GM21447 (cell line): ENCODE results near the gene DGKD.

Source experiments
- ATAC-seq: cut with Tn5 transposase; IDR thresholded peaks from one replicate; pipeline ENCODE4 v1.9.1; 2021; ENCODE audit not compliant: unreplicated experiment

Gene DGKD

DNA sequence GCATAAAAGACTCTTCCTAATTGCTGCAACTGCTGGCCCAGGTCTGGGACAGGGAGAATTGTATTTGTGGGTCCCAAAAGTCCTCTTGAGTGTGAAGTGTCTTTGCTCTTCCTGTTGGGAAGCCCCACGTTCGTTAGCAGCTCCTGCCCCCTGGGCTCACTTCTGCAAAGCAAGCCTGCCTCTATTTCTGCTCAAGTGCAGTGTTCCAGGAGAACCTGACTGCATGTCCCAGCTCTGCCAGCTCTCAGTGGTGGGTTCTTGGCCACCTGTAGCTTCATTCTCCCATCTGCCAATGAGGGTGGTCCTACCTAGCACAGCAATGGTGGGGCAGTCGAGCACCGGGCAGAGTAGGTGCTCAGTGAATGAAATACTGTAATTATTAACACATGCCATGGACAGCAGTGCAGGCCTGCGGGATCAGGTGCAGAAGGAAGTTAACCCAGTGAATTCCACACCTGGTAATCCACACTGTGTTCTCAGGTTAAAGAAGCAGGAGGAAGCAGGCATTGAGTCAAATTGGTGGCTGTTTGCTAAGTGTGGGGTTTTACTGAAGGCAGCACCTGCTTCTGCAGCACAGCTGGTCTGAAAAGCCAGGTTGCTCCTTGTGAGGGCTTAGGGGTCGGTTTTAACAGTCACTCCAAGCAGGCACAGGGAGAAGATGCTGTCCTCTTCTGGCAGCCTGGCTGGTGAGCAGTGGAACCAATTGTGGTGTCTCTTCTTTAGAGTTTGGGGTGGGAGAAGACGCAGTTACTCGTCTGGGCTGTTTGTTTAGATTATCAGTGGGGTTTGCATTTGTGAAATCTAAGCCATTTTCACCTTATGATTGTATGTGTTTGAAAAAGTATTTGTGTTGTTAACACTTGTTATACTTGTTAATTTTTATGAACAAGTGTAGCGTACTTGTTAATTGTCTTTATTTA is 54.3 kb downstream of the DGKD start:
- ATAC-seq: no peak

DNA sequence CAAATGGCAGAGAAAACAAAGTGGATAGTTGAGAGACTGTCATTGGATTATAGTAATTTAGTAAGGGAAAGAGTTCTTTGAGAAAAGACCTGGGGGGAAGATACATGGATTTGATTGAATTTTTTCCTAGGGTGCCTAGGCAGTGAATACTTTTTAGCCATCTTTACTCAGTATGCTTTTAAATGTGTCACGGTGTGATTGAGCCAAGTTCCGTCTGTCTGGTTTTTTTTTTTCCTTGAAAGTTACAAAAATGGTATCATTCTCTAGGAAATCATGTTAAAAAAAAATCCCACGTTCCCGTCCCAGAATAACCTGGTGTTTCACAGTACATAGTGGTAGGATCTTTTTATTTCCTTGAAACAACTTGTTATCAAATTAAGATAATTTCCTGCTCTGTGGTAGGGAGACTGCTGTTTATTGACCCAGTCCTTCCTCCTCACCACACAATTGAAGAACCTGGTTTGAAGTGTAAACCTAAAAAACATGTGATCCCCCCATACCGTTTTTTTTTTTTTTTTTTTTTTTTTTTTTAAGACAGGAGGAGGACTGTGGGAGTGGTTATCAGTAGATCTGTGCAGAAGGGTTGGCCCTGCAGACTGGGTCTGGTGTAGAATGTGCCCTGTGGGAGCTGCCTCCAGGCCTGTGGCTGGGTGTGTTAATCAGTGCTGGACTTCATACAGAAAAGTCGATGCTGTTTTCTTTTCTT is 55.1 kb downstream of the DGKD start:
- ATAC-seq: no peak

DNA sequence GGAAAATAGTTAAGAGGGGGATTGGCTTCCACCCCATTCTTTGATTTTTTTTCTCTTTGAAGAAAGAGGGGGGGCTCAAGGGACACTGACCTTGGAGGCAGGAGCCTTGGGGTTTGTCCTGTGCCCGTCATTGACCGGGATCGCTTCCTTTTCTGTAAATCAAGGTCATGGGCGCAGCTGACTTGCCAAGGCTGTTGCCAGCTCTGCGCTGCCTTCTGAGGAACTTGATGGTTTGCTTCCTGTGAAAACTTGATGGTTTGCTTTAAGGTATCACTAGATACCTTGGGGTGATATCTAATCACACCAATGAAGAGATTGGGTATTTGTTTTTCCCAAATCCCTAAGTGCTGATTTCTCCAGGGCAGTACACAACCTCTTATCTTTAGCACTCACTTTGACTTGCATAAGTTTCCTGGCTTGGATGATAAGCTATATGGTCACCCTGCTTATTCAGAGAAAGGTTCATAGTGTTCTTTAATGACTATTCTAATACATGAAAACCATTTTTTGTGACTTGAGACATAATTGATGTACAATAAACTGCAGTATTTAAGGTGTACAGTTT is 56.0 kb downstream of the DGKD start:
- ATAC-seq: no peak

DNA sequence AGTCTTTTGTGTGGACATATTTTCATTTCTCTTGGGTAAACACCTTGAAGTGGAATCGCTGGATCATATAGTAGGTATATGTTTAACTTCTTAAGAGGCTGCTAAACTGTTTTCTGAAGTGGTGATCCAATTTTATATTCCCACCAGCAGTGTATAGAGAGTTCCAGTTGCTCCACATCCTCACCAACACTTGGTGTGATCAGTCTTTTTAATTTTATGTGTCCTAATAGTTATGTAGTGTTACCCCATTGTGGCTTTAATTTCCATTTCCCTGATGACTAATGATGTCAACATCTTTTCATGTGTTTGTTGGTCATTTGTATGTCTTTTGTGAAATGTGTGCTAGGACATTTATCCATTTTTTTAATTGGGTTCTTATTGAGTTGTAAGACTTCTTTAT is 56.9 kb downstream of the DGKD start:
- ATAC-seq: no peak

DNA sequence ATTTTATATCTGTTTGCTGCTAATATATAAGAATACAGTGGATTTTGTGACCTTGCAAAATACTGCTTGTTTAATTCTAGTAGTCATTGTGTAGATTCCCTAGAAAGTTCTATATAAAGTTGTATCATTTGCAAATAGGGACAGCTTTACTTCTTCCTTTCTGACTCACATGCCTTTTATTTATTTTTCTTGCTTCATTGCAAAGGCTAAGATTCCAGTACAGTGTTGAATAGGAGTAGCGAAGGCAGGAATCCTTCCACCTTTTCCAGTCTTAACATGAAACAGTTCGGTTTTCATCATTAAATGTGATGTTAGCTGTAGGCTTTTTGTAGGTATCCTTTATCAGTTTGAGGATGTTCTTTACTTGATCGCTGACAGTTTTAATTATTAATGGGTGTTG is 58.1 kb downstream of the DGKD start:
- no peak for ATAC-seq

DNA sequence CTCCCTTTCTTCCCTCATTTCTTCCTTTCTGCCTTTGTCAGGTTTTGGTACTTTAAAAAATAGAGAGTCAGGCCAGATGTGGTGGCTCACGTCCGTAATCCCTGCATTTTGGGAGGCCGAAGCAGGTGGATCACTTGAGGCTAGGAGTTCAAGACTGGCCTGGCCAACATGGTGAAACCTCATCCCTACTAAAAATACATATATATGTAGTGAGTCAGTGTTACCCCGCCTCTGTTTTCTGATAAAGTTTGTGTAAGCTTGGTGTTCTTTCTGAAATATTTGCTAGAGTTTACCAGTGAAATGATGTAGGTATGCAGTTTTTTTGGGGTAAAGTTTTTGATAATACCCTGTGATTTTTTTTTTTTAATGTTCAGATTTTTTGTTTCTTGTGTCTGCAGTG is 58.8 kb downstream of the DGKD start:
- no peak for ATAC-seq

DNA sequence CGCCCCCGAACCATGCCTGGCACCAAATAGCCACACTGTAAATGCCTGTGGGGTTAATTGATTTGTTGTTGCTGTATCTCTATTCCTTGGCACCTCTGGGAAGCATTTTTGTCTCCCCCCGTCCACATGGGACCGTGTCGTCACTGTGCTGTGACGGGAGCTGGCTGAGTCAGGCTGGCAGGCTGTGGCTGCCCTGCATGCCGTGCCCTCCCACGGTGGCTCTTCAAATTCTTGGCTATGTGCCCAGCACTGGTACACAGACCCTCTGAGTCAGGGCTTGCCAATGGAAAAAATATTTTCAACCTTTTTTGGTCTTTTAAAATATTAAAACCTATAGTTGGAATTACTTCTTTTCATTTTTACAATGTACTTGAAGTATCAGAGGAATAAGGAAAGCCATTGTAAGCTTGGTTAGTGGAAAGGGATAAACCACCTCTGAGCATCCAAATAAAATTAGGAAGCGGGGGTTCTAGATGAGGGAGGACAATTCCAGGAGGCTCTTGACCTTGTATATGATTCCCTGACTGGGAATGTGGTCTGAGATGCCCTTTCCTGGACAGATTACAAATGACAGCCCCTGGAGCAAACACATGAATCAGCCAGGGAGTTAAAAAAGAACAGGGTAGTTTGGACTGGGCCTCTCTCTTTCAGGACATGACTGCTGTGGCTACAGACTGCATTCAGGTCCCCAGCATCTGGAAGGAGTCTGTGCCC is 59.4 kb downstream of the DGKD start:
- ATAC-seq: no peak

DNA sequence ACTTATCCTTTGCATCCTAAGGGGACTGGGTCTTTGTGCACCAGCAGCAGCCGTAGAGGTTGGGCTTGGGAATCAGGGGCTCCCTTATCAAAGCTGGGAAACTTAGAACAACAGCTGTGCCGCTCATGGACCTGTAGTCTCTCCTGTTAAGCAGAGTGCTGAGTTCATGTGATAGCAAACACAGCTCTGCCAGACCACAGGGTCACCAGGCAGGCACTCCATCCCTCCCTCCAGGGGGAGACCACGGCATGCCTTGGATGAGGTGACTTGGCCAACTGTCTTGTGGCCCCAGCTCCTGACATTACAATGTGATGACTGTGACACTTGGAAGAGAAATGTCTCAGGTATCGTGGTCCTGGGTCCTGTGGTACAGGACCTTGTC is 60.0 kb downstream of the DGKD start:
- ATAC-seq: no peak

DNA sequence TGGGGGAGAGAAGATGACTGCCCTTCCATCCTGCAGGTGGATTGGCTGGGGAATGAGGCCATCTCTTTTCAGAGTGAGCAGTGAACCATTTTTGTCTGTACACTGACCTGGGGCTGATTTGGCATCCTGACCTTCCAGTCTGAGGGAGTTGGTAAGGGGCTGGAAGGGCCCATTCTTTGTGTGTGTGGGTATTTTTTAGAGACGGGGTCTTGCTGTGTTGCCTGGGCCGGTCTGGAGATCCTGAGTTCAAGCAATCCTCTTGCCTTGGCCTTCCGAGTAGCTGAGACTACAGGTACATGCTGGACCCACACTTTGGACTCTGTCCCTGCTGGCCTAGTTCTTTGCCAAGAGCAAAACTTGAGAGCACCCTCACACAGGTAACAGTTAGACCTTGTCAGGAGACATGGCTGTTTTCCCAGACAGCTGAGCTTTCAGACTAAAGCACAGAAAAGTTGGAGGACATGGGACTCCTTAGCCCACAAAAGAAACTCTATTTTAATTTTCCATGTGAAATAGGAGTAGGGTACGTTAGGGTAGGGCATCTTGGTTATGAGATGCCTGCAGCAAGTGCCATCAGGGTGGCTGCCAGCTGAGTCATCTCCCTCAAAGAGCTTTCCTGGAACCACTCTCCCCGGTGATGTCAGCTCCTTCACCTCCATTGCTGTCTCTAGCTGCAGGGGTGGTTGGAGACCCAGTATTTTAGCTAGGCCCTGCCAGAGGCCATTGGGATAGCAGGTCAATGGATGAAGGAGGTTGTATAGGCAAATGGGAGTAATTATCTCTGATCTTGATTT is 60.7 kb downstream of the DGKD start:
- ATAC-seq: no peak

DNA sequence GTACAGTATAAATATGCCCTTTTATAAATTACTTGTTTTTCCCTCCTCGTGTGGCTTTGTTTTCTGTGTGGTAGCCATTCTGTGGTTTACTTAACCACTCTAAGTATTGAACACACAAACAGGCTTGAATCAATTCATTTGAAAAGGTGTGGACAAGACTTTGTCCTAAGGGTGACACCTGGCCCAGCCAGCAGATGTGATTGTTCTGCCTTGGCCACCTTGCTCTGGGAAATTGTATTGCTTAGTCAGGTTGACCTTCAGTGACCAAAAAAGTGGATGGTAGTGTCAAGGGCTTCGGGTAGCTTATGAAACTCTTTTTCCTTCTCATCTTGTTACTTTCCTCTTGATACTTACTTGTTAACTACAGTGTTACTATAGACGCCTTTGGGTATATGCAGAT is 61.9 kb downstream of the DGKD start:
- no peak for ATAC-seq

DNA sequence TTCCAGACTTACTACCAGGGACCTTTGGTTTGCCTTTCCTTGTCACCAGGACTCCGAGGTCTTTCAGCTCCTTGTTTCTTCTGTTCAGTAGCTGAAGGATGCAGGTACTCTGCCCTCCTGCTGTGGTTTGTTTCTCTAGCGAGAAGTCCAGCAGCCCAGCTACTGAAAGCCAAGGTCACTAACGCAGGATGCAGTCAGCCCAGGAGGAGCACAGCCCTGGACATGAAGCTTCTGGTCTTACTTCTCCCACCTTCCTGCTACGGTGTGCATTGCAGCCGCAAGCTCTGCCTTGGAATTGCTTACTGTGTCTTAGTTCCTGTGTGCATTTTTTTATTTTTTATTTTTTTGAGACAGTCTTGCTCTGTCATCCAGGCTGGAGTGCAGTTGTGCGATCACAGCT is 62.4 kb downstream of the DGKD start:
- ATAC-seq: no peak

DNA sequence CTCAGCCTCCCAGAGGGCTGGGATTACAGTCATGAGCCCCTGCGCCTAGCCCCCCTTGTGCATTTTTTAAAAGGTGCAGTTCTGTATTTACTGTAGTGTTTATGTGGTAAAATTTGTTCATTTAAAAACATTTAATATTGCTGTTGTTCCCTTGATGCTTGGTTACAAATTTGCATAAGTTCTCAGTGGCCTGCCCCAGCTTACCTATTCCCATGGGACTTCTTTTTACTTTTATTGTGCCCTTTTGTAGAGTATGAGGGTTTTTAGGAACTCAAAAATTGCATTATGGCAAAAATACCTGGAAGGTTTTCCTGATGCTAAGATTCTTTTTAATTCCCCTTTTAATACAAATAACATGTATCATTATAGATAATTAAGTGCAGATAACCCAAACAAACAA is 63.0 kb downstream of the DGKD start:
- no peak for ATAC-seq

DNA sequence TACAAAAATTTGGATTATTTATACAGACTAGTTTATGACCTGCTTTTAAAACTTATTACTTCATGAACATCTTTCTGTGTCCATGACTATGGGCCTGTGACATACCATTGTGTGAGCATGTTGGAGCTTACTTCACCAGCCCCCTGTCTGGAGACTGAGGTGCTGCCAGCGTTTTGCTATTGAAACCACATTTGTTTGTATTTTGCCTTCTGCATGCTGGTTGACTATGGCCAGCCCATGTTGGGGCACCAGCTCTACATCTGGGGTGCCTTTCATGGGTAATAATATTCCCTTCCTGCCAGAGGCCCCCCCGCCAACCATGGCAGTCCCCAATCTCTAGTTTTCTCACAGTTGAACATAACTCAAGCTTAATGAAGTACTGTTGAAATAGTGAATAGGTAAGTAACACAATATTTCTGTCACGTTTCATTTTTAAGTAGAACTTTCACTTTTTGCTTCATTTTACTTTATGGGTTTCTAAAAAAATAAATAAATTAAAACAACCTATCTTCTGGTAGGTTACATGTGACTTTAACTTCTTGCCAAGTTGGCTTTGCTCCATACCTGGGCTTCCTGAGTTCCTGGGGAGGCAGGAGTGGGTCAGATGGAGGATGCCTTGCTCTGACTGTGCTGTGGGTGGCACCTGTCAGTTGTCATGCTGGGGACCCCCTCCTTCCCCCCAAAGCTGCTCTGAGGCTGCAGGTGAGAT is 63.9 kb downstream of the DGKD start:
- no peak for ATAC-seq

DNA sequence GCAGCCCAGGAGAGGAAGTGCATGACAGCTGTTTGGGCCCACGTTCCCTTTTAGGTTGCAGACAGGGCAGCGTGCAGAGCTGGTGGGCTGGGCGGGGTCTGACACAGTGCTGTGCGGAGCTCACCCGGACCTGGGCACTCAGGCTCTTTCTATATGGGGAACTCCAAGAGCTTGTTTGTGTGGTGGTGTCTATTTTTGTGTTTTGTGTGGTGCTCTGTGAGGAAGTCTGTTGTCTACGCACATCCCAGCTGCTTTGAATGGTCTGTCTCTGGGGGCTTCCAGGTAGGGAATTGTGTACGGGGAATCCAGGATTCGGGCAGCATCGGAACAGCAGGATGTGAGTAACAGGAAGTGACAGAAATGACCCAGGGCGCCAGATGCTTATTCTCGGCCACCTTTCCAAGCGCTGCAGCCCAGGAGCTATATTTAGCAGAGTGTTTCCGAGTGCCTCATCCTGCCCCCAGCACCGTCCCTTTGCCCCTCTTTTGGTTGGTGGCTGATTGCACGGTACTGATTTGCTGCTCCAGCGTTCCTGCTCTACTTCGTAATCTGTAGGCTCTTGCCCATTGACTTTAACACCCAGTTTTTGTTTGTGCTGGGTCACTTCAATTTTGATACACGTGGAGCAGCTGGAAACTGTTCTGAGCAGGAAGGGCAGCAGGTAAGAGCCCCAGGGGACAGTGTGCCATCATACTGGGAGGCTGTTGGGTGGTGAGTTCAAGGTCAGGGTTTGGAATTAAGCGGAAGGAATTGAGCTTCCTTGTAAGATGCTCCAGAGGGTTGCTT is 64.7 kb downstream of the DGKD start:
- peak; percentile 42 for ATAC-seq

DNA sequence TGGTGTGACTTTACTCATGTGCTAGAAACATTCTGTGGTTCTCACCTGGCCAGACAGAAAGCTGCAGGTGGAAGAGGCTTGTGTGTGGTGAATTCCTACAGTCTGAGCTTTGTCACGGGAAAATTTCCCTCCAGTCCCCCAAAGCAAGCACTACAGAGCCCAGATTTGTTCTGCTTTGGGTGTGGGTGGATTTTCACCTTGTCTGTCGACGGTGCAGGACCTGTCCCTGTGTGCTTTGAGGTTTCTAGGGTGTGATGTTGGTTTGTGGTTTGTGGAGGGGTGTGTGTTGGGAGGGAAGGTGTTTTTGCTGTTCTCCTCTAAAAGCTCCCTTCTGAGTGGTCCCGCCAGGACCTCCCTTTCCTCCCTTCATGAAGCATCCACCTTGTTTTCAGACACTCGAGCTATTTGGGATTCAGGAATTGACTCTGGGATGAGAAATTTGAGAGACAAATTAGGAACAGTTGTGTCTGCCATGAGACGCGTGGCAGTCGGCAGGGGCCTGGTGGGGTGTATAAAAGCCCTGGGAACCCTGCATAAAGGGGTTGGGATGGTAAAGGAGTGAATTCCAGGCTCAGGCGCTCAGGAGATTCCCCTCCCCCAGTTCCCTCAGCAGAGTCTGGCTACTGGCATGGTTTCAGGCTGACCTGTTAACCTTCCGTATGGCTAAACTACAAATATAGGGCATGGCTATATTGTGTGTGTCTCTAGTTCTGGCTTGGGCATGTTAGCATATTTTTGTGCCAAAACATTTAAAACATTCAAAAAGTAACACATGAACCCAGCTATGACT is 65.5 kb downstream of the DGKD start:
- ATAC-seq: peak; percentile 31

DNA sequence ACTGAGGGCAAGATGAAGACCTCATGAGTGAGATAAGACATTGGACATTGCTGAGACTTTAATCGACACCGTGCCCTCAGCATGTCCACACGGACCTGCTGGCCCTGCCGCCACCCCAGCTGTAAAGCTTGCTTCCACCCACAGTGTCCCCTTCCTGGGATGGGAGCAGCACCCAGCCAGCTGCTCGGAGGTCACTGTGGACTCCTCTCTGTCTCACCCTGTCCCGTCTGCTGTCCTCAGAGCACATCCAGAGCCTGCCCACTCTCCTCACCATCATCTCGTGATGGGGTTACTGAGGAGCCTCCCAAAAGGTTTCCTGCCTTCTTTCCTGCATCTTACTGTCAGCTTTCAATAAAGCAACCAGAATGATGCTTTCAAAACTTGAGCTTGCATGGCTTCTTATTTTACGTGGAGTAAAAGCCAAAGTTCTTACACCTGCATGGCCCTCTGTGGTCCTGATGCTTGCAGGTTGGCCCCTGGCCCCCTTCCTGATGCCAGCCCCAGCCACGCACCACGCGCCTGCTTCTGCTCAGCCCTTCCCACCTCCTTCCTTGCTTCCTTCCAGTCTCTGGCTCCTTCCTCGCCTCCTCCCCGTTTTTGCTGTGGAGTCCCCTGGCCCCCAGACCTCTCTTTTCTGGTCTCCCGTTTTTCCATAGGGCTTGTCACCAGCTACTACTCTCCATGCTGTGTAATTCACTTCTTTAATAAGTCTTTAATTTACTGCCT is 67.0 kb downstream of the DGKD start:
- ATAC-seq: no peak

DNA sequence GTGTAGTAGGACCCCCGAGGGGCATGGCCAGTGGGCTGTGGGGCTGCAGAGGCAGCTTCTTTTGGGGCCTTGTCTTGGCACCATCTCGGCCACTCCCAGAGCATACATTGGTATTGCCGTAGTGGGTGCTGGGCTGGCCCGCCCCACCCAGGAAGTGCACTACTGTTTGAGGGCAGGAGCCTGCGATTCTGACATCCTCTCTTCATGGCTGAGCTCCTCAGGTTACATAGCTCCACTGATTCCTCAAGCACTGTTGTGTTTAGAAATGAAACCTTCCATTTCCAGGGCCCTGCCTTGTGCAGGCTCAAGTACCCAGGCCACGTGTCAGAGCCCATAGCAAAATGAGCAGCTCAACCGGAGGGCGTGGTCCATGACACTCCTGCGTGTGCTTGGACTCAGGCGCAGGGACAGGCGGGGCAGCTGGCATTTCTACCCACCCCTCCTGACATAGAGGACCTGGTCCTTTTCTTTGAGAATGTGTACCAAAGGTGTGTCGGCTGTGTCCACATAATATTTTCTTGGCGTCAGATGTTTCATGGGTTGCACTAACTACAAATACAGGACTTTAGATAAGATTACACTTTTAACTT is 67.9 kb downstream of the DGKD start:
- ATAC-seq: peak; percentile 56
